Tongue (tissue), 2 donors: ENCODE data around the gene SFTPD. TPM values are rescaled to one million over a fixed set of nuclear protein-coding genes. Genes with fewer than 3 reads are reported as not detected.
A peak's percentile ranks its signal among the peaks of the same experiment; 100 is the strongest.
"Not testable (repeated sequence)": the region's sequence is repeated elsewhere in the genome, so short reads cannot be mapped to it uniquely, and the experiment has no call there.

Experiments
- DNase-seq: peaks from one replicate; pipeline ENCODE4 v3.0.0-alpha.2; 2015
- total RNA-seq: library from RNA; depleted of rRNA; stranded (reverse); fragments of >200 nt; gene quantifications from one replicate; pipeline ENCODE4 v1.2.3, GENCODE V29; 2014

Gene SFTPD
- total RNA-seq: 1.2 TPM

- no peak for DNase-seq
These were observed at the start of gene SFTPD for GRCh38 chr10:79948976-79949722. Gene SFTPD, minus strand, starts transcription at chr10:79949105. Its CDS starts 2,446 bp downstream, at chr10:79946659.

- peak; percentile 72 for DNase-seq
These were observed 47.2 kb upstream of the SFTPD start for GRCh38 chr10:79995979-79996634.

GRCh38 chr10:79994556-79994955, 45.7 kb upstream of the SFTPD start:
- DNase-seq: no peak

GRCh38 chr10:79988199-79988598, 39.3 kb upstream of the SFTPD start:
- not testable (repeated sequence) for DNase-seq

GRCh38 chr10:79986661-79987060, 37.8 kb upstream of the SFTPD start:
- not testable (repeated sequence) for DNase-seq

GRCh38 chr10:79985481-79986072, 36.7 kb upstream of the SFTPD start:
- no peak for DNase-seq

- no peak for DNase-seq
These were observed 35.9 kb upstream of the SFTPD start for GRCh38 chr10:79984851-79985250.

GRCh38 chr10:79983286-79983909, 34.5 kb upstream of the SFTPD start:
- DNase-seq: no peak

- peak; percentile 66 for DNase-seq
These were observed 34.0 kb upstream of the SFTPD start for GRCh38 chr10:79982861-79983260.

- DNase-seq: no peak
These were observed 33.5 kb upstream of the SFTPD start for GRCh38 chr10:79982362-79982800.

GRCh38 chr10:79981450-79982361, 32.8 kb upstream of the SFTPD start:
- peak; percentile 76 for DNase-seq

- no peak for DNase-seq
These were observed 31.8 kb upstream of the SFTPD start for GRCh38 chr10:79980711-79981110.

GRCh38 chr10:79979976-79980687, 31.2 kb upstream of the SFTPD start:
- DNase-seq: no peak

GRCh38 chr10:79979310-79979975, 30.5 kb upstream of the SFTPD start:
- DNase-seq: no peak

GRCh38 chr10:79976999-79977398, 28.1 kb upstream of the SFTPD start:
- no peak for DNase-seq

- no peak for DNase-seq
These were observed 21.2 kb upstream of the SFTPD start for GRCh38 chr10:79970062-79970461.

- no peak for DNase-seq
These were observed 999 bp downstream of the SFTPD start for GRCh38 chr10:79947787-79948424.

- DNase-seq: peak; percentile 28
These were observed 1.9 kb downstream of the SFTPD start for GRCh38 chr10:79947083-79947415.

- DNase-seq: no peak
These were observed 2.4 kb downstream of the SFTPD start for GRCh38 chr10:79946271-79947082.
